ENCODE data around the gene TMUB1. TPM values are rescaled to one million over a fixed set of nuclear protein-coding genes. Genes with fewer than 3 reads are reported as not detected.

Gene TMUB1
- total and polyA plus RNA-seq, 9 of the 15 experiments (the other 6 are each of a cell fraction or from before 2014, with no cell fraction given): 0.14 to 241 (median 74.1) TPM

- TF ChIP-seq JUND (IDR thresholded peaks at IDR 0.05; ENCODE audit: borderline replicate concordance, low read depth, low read length) (0 out of 2 replicates have a peak, but pooled peaks have one; percentile 13), JUND (tag; IDR thresholded peaks at IDR 0.05; ENCODE audit: borderline replicate concordance, low read depth, low read length) (no peak), UBTF (IDR thresholded peaks at IDR 0.05; ENCODE audit: borderline replicate concordance in 1 of 2, low read depth in 2 of 2, low read length in 2 of 2) (no peak), HMGXB4 (CRISPR knock-in tag; IDR thresholded peaks at IDR 0.05) (no peak), ZBTB40 (IDR thresholded peaks at IDR 0.05) (peak; percentile 49), ZBTB40 (CRISPR knock-in tag; IDR thresholded peaks at IDR 0.05) (no peak), CEBPB (tag; IDR thresholded peaks at IDR 0.05) (peak; percentile 54), BDP1 (IDR thresholded peaks at IDR 0.05; ENCODE audit: insufficient read depth, insufficient read length) (no peak), CTCF (IDR thresholded peaks at IDR 0.05 in 2 of 3, conservative IDR thresholded peaks at IDR 0.05 in 1 of 3; ENCODE audit: insufficient read depth in 2 of 3, low read depth in 1 of 3, low read length in 3 of 3) (peak; percentile 86 to 96 (median 88)), ZNF224 (CRISPR knock-in tag; IDR thresholded peaks at IDR 0.05) (no peak), KAT7 (CRISPR knock-in tag; IDR thresholded peaks at IDR 0.05; ENCODE audit: borderline replicate concordance) (no peak), GABPA (tag; conservative IDR thresholded peaks at IDR 0.05; ENCODE audit: low read depth) (peak; percentile 48; the same call in 1 of the 2 replicates)
These were observed 8.1 kb upstream of the TMUB1 start (continued) for GRCh38 chr7:151091431-151091830.

Data from K562 (cell line).